Measurements from ENCODE around the gene ZSCAN25.

DNA sequence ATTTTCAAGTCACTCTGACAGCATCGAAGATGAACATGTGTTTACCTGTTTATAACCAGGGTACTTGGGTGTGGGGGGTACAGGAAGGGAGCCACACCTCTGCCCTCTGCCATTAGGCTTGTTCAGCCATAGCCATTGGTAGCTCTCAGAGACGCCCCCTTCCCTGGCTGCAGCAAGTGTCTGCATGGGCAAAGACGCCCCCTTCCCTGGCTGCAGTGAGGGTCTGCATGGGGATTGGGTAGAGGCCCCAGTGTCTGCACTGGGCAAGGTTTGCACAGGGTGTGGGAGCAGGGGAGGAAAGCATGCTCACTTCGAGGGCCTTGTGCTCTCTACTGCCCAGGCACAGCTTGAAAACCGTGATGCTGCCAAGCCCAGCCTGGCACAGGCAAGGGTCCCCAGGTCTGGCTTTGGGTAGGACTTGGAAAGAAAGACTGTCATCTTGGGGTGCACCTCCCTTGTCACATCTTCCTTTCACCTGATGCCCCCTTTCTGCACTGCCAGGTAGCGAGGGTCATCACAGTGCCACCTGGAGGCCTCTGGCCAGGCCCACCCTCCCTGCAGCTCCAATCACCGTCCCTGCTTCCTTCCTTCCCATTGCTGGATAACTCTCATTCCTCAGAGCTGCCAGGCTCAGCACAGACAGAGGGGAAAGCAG lies 15.0 kb upstream of the ZSCAN25 start:
- TF ChIP-seq, protein P1, sequence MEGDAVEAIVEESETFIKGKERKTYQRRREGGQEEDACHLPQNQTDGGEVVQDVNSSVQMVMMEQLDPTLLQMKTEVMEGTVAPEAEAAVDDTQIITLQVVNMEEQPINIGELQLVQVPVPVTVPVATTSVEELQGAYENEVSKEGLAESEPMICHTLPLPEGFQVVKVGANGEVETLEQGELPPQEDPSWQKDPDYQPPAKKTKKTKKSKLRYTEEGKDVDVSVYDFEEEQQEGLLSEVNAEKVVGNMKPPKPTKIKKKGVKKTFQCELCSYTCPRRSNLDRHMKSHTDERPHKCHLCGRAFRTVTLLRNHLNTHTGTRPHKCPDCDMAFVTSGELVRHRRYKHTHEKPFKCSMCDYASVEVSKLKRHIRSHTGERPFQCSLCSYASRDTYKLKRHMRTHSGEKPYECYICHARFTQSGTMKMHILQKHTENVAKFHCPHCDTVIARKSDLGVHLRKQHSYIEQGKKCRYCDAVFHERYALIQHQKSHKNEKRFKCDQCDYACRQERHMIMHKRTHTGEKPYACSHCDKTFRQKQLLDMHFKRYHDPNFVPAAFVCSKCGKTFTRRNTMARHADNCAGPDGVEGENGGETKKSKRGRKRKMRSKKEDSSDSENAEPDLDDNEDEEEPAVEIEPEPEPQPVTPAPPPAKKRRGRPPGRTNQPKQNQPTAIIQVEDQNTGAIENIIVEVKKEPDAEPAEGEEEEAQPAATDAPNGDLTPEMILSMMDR (IDR thresholded peaks at IDR 0.05 in 8 of 11, conservative IDR thresholded peaks at IDR 0.05 in 3 of 11): no peak
- TF ChIP-seq POLR2A (IDR thresholded peaks at IDR 0.05): no peak
- no peak for TF ChIP-seq POLR2AphosphoS5 (IDR thresholded peaks at IDR 0.05)

Measured in spleen (tissue), 7 donors.